Smooth muscle cell of bladder (primary cell): Measurements from ENCODE around the gene PACRGL. TPM values are rescaled to one million over a fixed set of nuclear protein-coding genes. Genes with fewer than 3 reads are reported as not detected.

Experiments
- total RNA-seq: library from RNA; depleted of rRNA; stranded (reverse); fragments of >200 nt; gene quantifications from 2 replicates; pipeline ENCODE4 v1.2.3, GENCODE V29; 2014

The PACRGL gene
- total RNA-seq = 16.6 and 20.9 TPM in 2 replicates

GRCh38 chr4:20700007-20700761 lies at the start of gene PACRGL:
PACRGL (plus strand) TSS chr4:20700458; CDS start chr4:20704482, 4,024 bp downstream.

